B cell (primary cell): ENCODE data around the gene PEX13. TPM values are rescaled to one million over a fixed set of nuclear protein-coding genes. Genes with fewer than 3 reads are reported as not detected.

Experiments
- ATAC-seq: fragments of 200-7000 bp; cut with Tn5 transposase; one replicate; pipeline ENCODE4 v1.10.0; 2021; ENCODE audit warnings: low read depth, mild to moderate bottlenecking, moderate number of reproducible peaks, moderate library complexity
- CTCF ChIA-PET: fragments of 350-600 bp; sonication (Branson Sonifier 250); formaldehyde crosslinking; loops from one replicate; lab custom pipeline; 2021; ENCODE audit warnings: antibody characterized with exemption, inconsistent platforms; lab: Charles Lee
- POLR2A ChIA-PET: fragments of 350-600 bp; sonication (Branson Sonifier 250); formaldehyde crosslinking; loops from one replicate; lab custom pipeline; 2021; ENCODE audit warnings: antibody characterized with exemption; lab: Charles Lee
- DNase-seq: peaks from one replicate; pipeline ENCODE4 v3.0.0; 2013
- H2AFZ ChIP-seq: 2 replicates; pipeline ENCODE4 v1.6.1; 2012; ENCODE audit warnings: mild to moderate bottlenecking, low read depth, low read length; ENCODE audit not compliant: insufficient read depth, poor library complexity, severe bottlenecking
- H3K27ac ChIP-seq, 2 donors: 1 replicate in 1 of 2; 2 replicates in 1 of 2; pipeline ENCODE4 v1.5.1; 2012 to 2013; ENCODE audit warnings: low read length in 2 of 2, mild to moderate bottlenecking in 2 of 2, moderate library complexity in 1 of 2
- H3K27me3 ChIP-seq, 4 experiments: fragments of 200-600 bp in 1 of 4; sonication (generic) in 1 of 4; replicated peaks in 1 of 4; 1 replicate in 2 of 4; 2 replicates in 2 of 4; pipeline versions ENCODE4 v1.6.1 to v1.7.0; 2013 to 2016; ENCODE audit warnings: low read length in 3 of 4, mild to moderate bottlenecking in 2 of 4, mixed read lengths in 1 of 4, moderate library complexity in 1 of 4; ENCODE audit not compliant: insufficient read depth in 4 of 4, control insufficient read depth in 3 of 4; ENCODE audit errors: control extremely low read depth in 1 of 4
- H3K36me3 ChIP-seq, 2 experiments: replicated peaks in 1 of 2; 1 replicate in 1 of 2; 2 replicates in 1 of 2; pipeline versions ENCODE4 v1.6.1 to v1.7.1; 2013; ENCODE audit warnings: low read length in 1 of 2; ENCODE audit not compliant: insufficient read depth in 2 of 2, control insufficient read depth in 1 of 2; ENCODE audit errors: control extremely low read depth in 1 of 2, extremely low read depth in 1 of 2
- H3K4me1 ChIP-seq, 2 donors: fragments of 200-600 bp in 1 of 2; sonication (generic) in 1 of 2; 1 replicate in 1 of 2; 2 replicates in 1 of 2; pipeline versions ENCODE4 v1.5.1 to v1.6.1; 2013 to 2017; ENCODE audit warnings: low read length in 2 of 2; ENCODE audit not compliant: control insufficient read depth in 2 of 2, insufficient read depth in 2 of 2
- H3K4me2 ChIP-seq: replicated peaks from 2 replicates; pipeline ENCODE3; 2012; ENCODE audit warnings: mild to moderate bottlenecking, low read depth, low read length; ENCODE audit not compliant: poor library complexity, severe bottlenecking
- H3K4me3 ChIP-seq, 5 experiments: fragments of 200-600 bp in 1 of 5; sonication (generic) in 1 of 5; 1 replicate in 3 of 5; 2 replicates in 2 of 5; pipeline versions ENCODE4 v1.5.1 to v1.7.0; 2011 to 2016; ENCODE audit warnings: low read length in 4 of 5, mild to moderate bottlenecking in 4 of 5, low read depth in 2 of 5, control low read depth in 1 of 5, moderate library complexity in 1 of 5; ENCODE audit not compliant: insufficient read depth in 1 of 5; ENCODE audit errors: control extremely low read depth in 1 of 5, extremely low read depth in 1 of 5
- H3K79me2 ChIP-seq: fragments of 200-600 bp; sonication (generic); one replicate; pipeline ENCODE4 v1.6.0; 2016; ENCODE audit warnings: low read length; ENCODE audit not compliant: control insufficient read depth, insufficient read depth
- H3K9ac ChIP-seq: fragments of 200-600 bp; sonication (generic); 2 replicates; pipeline ENCODE4 v1.6.1; 2017; ENCODE audit warnings: mild to moderate bottlenecking, low read length, moderate library complexity
- H3K9me3 ChIP-seq, 3 donors: one replicate each; pipeline versions ENCODE4 v1.6.1 to v1.7.1; 2013; ENCODE audit warnings: low read length in 2 of 3; ENCODE audit not compliant: control insufficient read depth in 2 of 3, insufficient read depth in 1 of 3; ENCODE audit errors: control extremely low read depth in 1 of 3
- H4K20me1 ChIP-seq: 2 replicates; pipeline ENCODE4 v1.6.0; 2012; ENCODE audit warnings: mild to moderate bottlenecking, low read length; ENCODE audit not compliant: insufficient read depth, control insufficient read depth, poor library complexity, severe bottlenecking
- H3K27ac Mint-ChIP-seq: one replicate; pipeline ENCODE4 v1.8.0; 2021; ENCODE audit warnings: mixed read lengths
- H3K27me3 Mint-ChIP-seq: one replicate; pipeline ENCODE4 v1.8.0; 2021; ENCODE audit warnings: mixed read lengths
- H3K4me1 Mint-ChIP-seq: one replicate; pipeline ENCODE4 v1.8.0; 2021; ENCODE audit warnings: mixed read lengths
- H3K4me3 Mint-ChIP-seq: one replicate; pipeline ENCODE4 v1.8.0; 2021; ENCODE audit warnings: mixed read lengths
- H3K9me3 Mint-ChIP-seq: one replicate; pipeline ENCODE4 v1.8.0; 2022; ENCODE audit warnings: mixed read lengths; ENCODE audit not compliant: insufficient read depth
- CTCF ChIP-seq: fragments of 200-600 bp; IDR thresholded peaks from one replicate; pipeline ENCODE4 v1.8.0; 2022; ENCODE audit warnings: antibody characterized with exemption, mild to moderate bottlenecking
- EZH2 ChIP-seq: IDR thresholded peaks from 2 replicates; pipeline ENCODE4 v1.6.1; 2012; ENCODE audit warnings: borderline replicate concordance, low read depth, mild to moderate bottlenecking, moderate library complexity, low read length; ENCODE audit not compliant: insufficient read depth, poor library complexity, severe bottlenecking
- WGBS: methylation state at CpG from one replicate; pipeline ENCODE4 v1.1.5; 2013; ENCODE audit warnings: missing lambda C conversion rate; ENCODE audit not compliant: insufficient coverage; 5-methylcytosine and 5-hydroxymethylcytosine counted together
- intact Hi-C: fragments of 100-400 bp; cut with micrococcal nuclease; formaldehyde crosslinking; loops from one replicate; pipeline ENCODE4 v1.10.0; 2022
- polyA plus RNA-seq: library from polyadenylated mRNA; depleted of rRNA; stranded (reverse); fragments of >200 nt; gene quantifications from 2 replicates; pipeline ENCODE4 v1.2.3, GENCODE V29; 2012
- total RNA-seq, 2 donors: library from RNA; stranded (reverse); fragments of 120-200 nt in 1 of 2; gene quantifications; 1 replicate in 1 of 2; 2 replicates in 1 of 2; pipeline versions ENCODE4 v1.2.3 to v1.2.4, GENCODE V29; 2013 to 2022

PEX13 gene
- total and polyA plus RNA-seq, 2 donors (not counting 1 experiment from before 2014, with no cell fraction given), result 6.1 to 19.8 TPM

GRCh38 chr2:60998628-60999545 lies 18.6 kb upstream of the PEX13 start:
- ChIA-PET CTCF (interaction anchor here (0.6 to 11.4 kb wide), 52 partner anchors 8 to 461 kb away, joined by 3 to 120 read pairs (median 5); partner anchors contain the start of genes PAPOLG and REL), POLR2A (interaction anchor here (0.7 to 1.0 kb wide), 3 partner anchors 57 to 202 kb away, joined by 3 to 4 read pairs (median 3); no protein-coding TSS in a partner anchor)
- Histone ChIP-seq H3K9me3 (no peaks in the 10 kb centered on the region), H3K79me2 (peaks cover 5% of the 10 kb centered on the region), H3K27me3 (no peaks in the 10 kb centered on the region), H3K4me1 (peaks cover 31 to 34% of the 10 kb centered on the region in 2 donors), H2AFZ (no peak overlapping the region), H3K9ac (no peak overlapping the region), H3K4me2 (no peak overlapping the region), H3K4me3 (no peak overlapping the region), H3K36me3 (peaks cover 2 to 4% of the 10 kb centered on the region in 2 experiments), H4K20me1 (no peaks in the 10 kb centered on the region), H3K27ac (no peak overlapping the region)
- WGBS, result no CpG with 5 or more reads among the region's 4 CpGs
- intact Hi-C loops, result loop anchor here (1.0 to 5.0 kb wide), 4 partner anchors 37 to 205 kb away; no protein-coding TSS in a partner anchor
- Mint-ChIP-seq H3K27me3 (no peaks in the 10 kb centered on the region), H3K4me3 (no peak overlapping the region), H3K27ac (peak overlapping the region; percentile 65), H3K4me1 (peaks cover 42% of the 10 kb centered on the region), H3K9me3 (peaks cover 4% of the 10 kb centered on the region)
- peak; percentile 69 for ATAC-seq
- TF ChIP-seq EZH2 (no peak), CTCF (peak; percentile 89)
- DNase-seq, result peak; percentile 79

GRCh38 chr2:61005736-61006135 lies 11.8 kb upstream of the PEX13 start:
- Histone ChIP-seq H2AFZ (no peak overlapping the region), H3K4me1 (no peaks in the 10 kb centered on the region), H3K9ac (no peak overlapping the region), H3K27me3 (no peaks in the 10 kb centered on the region), H3K9me3 (no peaks in the 10 kb centered on the region), H4K20me1 (no peaks in the 10 kb centered on the region), H3K4me2 (no peak overlapping the region), H3K79me2 (no peaks in the 10 kb centered on the region), H3K4me3 (no peak overlapping the region), H3K27ac (no peak overlapping the region), H3K36me3 (peaks cover 0 to 2% of the 10 kb centered on the region in 2 experiments)
- ChIA-PET CTCF (interaction anchor here (0.9 to 11.4 kb wide), 2 partner anchors 181 to 298 kb away, joined by 6 to 120 read pairs; no protein-coding TSS in a partner anchor), POLR2A (interaction anchor here (1.5 kb wide), 1 partner anchor 12 kb away, joined by 4 read pairs; the partner anchor contains the start of genes PEX13 and PUS10)
- no CpG with 5 or more reads among the region's 3 CpGs for WGBS
- Mint-ChIP-seq H3K4me3 (no peak overlapping the region), H3K4me1 (no peaks in the 10 kb centered on the region), H3K27me3 (no peaks in the 10 kb centered on the region), H3K9me3 (no peaks in the 10 kb centered on the region), H3K27ac (no peak overlapping the region)
- TF ChIP-seq CTCF, result no peak
- no peak for TF ChIP-seq EZH2
- ATAC-seq (no peak), DNase-seq (no peak)
- intact Hi-C loops, result no loop called here
